Astrocyte (in vitro differentiated cells and primary cell): ENCODE measurements around the gene RAB3GAP2. TPM values are rescaled to one million over a fixed set of nuclear protein-coding genes. Genes with fewer than 3 reads are reported as not detected.

ENCODE experiments used
- DNase-seq: peaks from one replicate; pipeline ENCODE4 v3.0.0-alpha.2; 2010; ENCODE audit warnings: low read depth
- FAIRE-seq: peaks from 2 replicates; lab custom pipeline; 2011; peaks lifted over from hg19 to GRCh38; lab: Jason Lieb, UNC
- H2AFZ ChIP-seq: 2 replicates; pipeline ENCODE4 v1.6.0; 2012; ENCODE audit warnings: low read depth, low read length, inconsistent platforms
- H3K27ac ChIP-seq: 2 replicates; pipeline ENCODE4 v1.5.1; 2011; ENCODE audit warnings: low read depth, low read length, inconsistent platforms
- H3K27me3 ChIP-seq: 2 replicates; pipeline ENCODE4 v1.6.0; 2011; ENCODE audit warnings: low read length, inconsistent platforms; ENCODE audit not compliant: insufficient read depth
- H3K36me3 ChIP-seq: 2 replicates; pipeline ENCODE4 v1.5.1; 2011; ENCODE audit warnings: low read length, inconsistent platforms; ENCODE audit not compliant: insufficient read depth
- H3K4me1 ChIP-seq: 2 replicates; pipeline ENCODE4 v1.5.1; 2011; ENCODE audit warnings: low read length, inconsistent platforms; ENCODE audit not compliant: insufficient read depth
- H3K4me2 ChIP-seq: 2 replicates; pipeline ENCODE4 v1.6.0; 2012; ENCODE audit warnings: low read length, inconsistent platforms
- H3K4me3 ChIP-seq: 2 replicates; pipeline ENCODE4 v1.5.1; 2011; ENCODE audit warnings: low read depth, mild to moderate bottlenecking, low read length, inconsistent platforms; ENCODE audit not compliant: insufficient read depth
- H3K79me2 ChIP-seq: 2 replicates; pipeline ENCODE4 v1.6.0; 2012; ENCODE audit warnings: mild to moderate bottlenecking, low read length, inconsistent platforms; ENCODE audit not compliant: insufficient read depth
- H3K9ac ChIP-seq: 2 replicates; pipeline ENCODE4 v1.6.0; 2012; ENCODE audit warnings: mild to moderate bottlenecking, low read length, inconsistent platforms
- H3K9me3 ChIP-seq: 2 replicates; pipeline ENCODE4 v1.5.1; 2012; ENCODE audit warnings: low read depth, mild to moderate bottlenecking, low read length, inconsistent platforms; ENCODE audit not compliant: insufficient read depth
- H4K20me1 ChIP-seq: 2 replicates; pipeline ENCODE4 v1.6.0; 2012; ENCODE audit warnings: low read length, inconsistent platforms; ENCODE audit not compliant: insufficient read depth
- H3K27ac Mint-ChIP-seq: one replicate; pipeline ENCODE4 v1.8.0; 2021; ENCODE audit warnings: mild to moderate bottlenecking, mixed read lengths; ENCODE audit not compliant: unreplicated experiment
- H3K27me3 Mint-ChIP-seq: one replicate; pipeline ENCODE4 v1.8.0; 2021; ENCODE audit warnings: low read depth, mixed read lengths; ENCODE audit not compliant: unreplicated experiment
- H3K36me3 Mint-ChIP-seq: one replicate; pipeline ENCODE4 v1.8.0; 2021; ENCODE audit warnings: low read depth, mixed read lengths; ENCODE audit not compliant: unreplicated experiment
- H3K4me1 Mint-ChIP-seq: one replicate; pipeline ENCODE4 v1.8.0; 2021; ENCODE audit warnings: low read depth, mixed read lengths; ENCODE audit not compliant: unreplicated experiment
- H3K4me3 Mint-ChIP-seq: one replicate; pipeline ENCODE4 v1.8.0; 2021; ENCODE audit warnings: mild to moderate bottlenecking, moderate library complexity, mixed read lengths; ENCODE audit not compliant: unreplicated experiment
- H3K9me3 Mint-ChIP-seq: one replicate; pipeline ENCODE4 v1.8.0; 2021; ENCODE audit warnings: mild to moderate bottlenecking, mixed read lengths; ENCODE audit not compliant: unreplicated experiment
- EZH2 ChIP-seq: IDR thresholded peaks from 2 replicates; pipeline ENCODE4 v1.6.1; 2012; ENCODE audit warnings: mild to moderate bottlenecking, low read length, inconsistent platforms; ENCODE audit not compliant: insufficient read depth
- total RNA-seq: library from RNA; stranded (reverse); gene quantifications from 2 replicates; pipeline ENCODE4 v1.2.1, GENCODE V29; 2021
- TF ChIP-seq, protein P1 (sequence below): IDR thresholded peaks from 2 replicates; pipeline ENCODE4 v1.5.1; 2011; ENCODE audit warnings: low read depth, mild to moderate bottlenecking, inconsistent platforms, low read length, moderate library complexity; ENCODE audit not compliant: insufficient read depth

The RAB3GAP2 gene
- total RNA-seq, 1 donor from 2014 or later, result 68.1 TPM

DNA sequence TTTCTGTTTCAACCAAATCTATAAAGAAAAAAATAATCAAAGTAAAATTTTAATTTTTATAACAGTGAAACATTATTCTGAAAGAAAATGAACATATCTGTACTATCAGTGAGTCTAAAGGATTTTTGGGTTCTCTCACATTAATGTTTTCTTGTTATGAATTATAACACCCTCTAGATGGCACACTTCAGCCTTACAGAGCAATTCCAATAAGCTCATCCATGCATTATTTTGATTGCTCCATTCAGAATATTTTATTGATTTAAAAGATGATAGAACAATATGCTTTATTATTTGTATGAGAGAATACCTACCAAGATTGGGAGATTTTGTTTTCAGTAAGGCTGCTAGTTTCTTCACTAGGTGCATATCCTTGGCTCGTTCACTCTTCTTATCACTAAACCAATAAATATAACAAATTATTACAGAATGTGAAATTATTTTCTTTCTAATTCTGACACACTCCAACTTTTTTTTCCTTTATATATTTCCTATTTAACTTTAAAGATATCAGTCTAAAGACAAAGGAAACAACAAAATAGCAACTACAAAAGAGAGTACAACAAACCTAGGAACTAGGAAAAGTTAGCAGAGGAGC, 82.4 kb downstream of the RAB3GAP2 start:
- Histone ChIP-seq H3K9me3 (no peaks in the 10 kb centered on the region), H2AFZ (no peak overlapping the region), H3K79me2 (no peaks in the 10 kb centered on the region), H3K4me2 (no peak overlapping the region), H3K27ac (no peak overlapping the region), H3K4me3 (no peak overlapping the region), H3K4me1 (no peaks in the 10 kb centered on the region), H3K27me3 (no peaks in the 10 kb centered on the region), H4K20me1 (no peaks in the 10 kb centered on the region), H3K36me3 (peaks cover 44% of the 10 kb centered on the region), H3K9ac (no peak overlapping the region)
- TF ChIP-seq, protein P1, sequence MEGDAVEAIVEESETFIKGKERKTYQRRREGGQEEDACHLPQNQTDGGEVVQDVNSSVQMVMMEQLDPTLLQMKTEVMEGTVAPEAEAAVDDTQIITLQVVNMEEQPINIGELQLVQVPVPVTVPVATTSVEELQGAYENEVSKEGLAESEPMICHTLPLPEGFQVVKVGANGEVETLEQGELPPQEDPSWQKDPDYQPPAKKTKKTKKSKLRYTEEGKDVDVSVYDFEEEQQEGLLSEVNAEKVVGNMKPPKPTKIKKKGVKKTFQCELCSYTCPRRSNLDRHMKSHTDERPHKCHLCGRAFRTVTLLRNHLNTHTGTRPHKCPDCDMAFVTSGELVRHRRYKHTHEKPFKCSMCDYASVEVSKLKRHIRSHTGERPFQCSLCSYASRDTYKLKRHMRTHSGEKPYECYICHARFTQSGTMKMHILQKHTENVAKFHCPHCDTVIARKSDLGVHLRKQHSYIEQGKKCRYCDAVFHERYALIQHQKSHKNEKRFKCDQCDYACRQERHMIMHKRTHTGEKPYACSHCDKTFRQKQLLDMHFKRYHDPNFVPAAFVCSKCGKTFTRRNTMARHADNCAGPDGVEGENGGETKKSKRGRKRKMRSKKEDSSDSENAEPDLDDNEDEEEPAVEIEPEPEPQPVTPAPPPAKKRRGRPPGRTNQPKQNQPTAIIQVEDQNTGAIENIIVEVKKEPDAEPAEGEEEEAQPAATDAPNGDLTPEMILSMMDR, result peak; percentile 41
- no peak for TF ChIP-seq EZH2
- Mint-ChIP-seq H3K27ac (no peak overlapping the region), H3K27me3 (no peaks in the 10 kb centered on the region), H3K9me3 (no peaks in the 10 kb centered on the region), H3K4me1 (no peaks in the 10 kb centered on the region), H3K36me3 (peaks cover 6% of the 10 kb centered on the region), H3K4me3 (no peak overlapping the region)
- FAIRE-seq (no peak), DNase-seq (peak; percentile 4)

DNA sequence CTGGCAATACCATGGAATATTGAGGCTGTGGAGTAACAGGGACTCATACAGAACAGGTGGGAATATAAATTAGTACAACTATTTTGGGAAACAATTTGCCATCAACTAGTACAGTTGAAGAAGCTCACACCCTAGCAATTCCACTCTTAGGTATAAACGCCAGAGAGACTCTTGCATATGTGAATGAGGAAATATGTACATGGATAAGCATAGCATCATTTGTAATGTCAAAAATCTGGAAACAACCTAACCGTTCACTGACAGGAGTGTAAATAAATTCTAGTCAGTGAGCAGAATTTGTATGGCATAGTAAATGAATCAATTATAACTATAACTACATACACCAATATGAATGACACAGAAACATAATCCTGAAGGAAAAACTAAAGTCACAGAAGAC, 83.7 kb downstream of the RAB3GAP2 start:
- Histone ChIP-seq H3K27ac (no peak overlapping the region), H3K27me3 (no peaks in the 10 kb centered on the region), H3K4me1 (no peaks in the 10 kb centered on the region), H3K4me2 (no peak overlapping the region), H2AFZ (no peak overlapping the region), H3K79me2 (no peaks in the 10 kb centered on the region), H3K9me3 (no peaks in the 10 kb centered on the region), H3K36me3 (peaks cover 37% of the 10 kb centered on the region), H3K9ac (no peak overlapping the region), H3K4me3 (no peak overlapping the region), H4K20me1 (no peaks in the 10 kb centered on the region)
- FAIRE-seq (peak; percentile 39), DNase-seq (no peak)
- Mint-ChIP-seq H3K27ac (no peak overlapping the region), H3K9me3 (no peaks in the 10 kb centered on the region), H3K4me1 (no peaks in the 10 kb centered on the region), H3K27me3 (no peaks in the 10 kb centered on the region), H3K4me3 (no peak overlapping the region), H3K36me3 (peaks cover 6% of the 10 kb centered on the region)
- no peak for TF ChIP-seq EZH2
- TF ChIP-seq, protein P1, result no peak

DNA sequence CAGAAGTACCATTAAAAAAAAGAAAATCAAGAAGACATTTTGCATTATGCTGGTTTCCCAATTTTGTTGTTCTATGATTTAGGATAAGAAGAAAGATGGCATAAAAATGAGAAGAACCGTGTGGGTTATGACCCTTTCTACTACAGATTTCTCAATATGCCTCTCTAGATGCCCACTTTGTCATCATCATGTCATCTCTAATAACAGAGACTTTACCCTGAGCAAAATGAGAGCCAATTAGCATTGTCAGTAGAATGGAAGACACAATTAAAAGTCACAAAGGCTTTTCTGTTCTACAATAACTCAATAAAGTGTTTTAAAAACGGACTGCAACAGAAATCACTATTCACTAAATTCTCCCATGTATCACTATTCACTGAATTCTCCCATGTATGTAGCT, 85.5 kb downstream of the RAB3GAP2 start:
- H4K20me1 ChIP-seq, result no peaks in the 10 kb centered on the region
- no peak overlapping the region for H3K9ac ChIP-seq
- no peak overlapping the region for H3K4me2 ChIP-seq
- H3K4me1 ChIP-seq, result no peaks in the 10 kb centered on the region
- peaks cover 7% of the 10 kb centered on the region for H3K36me3 Mint-ChIP-seq
- H3K4me1 Mint-ChIP-seq, result peaks cover 4% of the 10 kb centered on the region
- no peaks in the 10 kb centered on the region for H3K79me2 ChIP-seq
- no peak overlapping the region for H3K27ac Mint-ChIP-seq
- no peak overlapping the region for H3K4me3 Mint-ChIP-seq
- peaks cover 23% of the 10 kb centered on the region for H3K36me3 ChIP-seq
- no peak overlapping the region for H3K4me3 ChIP-seq
- TF ChIP-seq EZH2, result no peak
- TF ChIP-seq, protein P1, result no peak
- DNase-seq, result no peak
- H3K27me3 Mint-ChIP-seq, result no peaks in the 10 kb centered on the region
- H3K27ac ChIP-seq, result no peak overlapping the region
- no peak overlapping the region for H2AFZ ChIP-seq
- H3K9me3 ChIP-seq, result no peaks in the 10 kb centered on the region
- H3K9me3 Mint-ChIP-seq, result no peaks in the 10 kb centered on the region
- FAIRE-seq, result no peak
- H3K27me3 ChIP-seq, result no peaks in the 10 kb centered on the region
